ENCODE data around the gene BCL2L11.

BCL2L11 gene

DNA sequence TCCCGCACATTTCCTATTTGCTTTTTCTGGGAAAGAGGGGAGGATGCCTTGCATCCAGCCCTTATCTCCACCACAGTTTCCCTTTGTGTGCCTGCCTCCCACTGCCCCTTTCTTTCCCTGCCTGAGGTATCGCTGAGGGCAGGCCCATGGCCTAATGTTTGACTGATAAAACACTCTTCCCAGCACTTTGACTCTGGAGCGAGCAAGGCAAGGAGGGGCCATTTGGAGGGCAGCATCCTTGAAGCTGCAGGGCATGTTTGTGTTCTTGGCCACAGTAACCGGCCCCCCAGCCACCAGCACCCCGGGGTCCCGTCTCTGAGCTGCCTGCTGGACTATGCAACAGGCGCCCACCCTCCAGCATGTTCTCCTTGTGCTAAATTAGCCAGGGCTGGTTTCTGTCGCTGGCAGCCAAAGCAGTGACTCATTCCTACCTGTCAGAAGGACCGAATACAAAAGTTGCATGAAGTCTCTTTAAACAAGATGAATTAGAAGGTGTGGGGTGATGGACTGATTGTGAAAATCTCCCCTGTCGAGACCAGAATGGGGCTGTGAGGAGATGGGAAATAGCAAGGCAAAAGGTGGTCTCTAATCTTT, 50.7 kb downstream of the BCL2L11 start:
- DNase-seq = no peak

DNA sequence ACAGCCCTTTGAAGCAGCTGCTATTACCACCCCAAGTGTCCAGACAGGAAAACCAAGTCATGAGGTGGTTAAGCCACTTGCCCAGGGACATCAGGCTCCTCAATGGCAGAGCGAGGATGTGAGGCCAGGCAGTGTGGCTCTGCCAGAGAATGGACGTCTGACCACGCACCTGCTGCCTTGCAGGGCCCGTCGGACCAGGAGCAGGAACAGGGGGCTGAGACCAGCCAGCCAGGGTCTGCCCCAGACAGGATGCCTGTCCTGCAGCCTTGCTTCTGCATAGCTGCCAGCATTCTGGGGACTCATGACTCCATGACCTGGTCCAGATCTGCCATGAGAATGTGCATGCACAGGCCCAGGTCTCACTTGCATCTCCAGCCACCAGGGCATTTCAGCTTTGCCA, 52.0 kb downstream of the BCL2L11 start:
- DNase-seq = no peak

DNA sequence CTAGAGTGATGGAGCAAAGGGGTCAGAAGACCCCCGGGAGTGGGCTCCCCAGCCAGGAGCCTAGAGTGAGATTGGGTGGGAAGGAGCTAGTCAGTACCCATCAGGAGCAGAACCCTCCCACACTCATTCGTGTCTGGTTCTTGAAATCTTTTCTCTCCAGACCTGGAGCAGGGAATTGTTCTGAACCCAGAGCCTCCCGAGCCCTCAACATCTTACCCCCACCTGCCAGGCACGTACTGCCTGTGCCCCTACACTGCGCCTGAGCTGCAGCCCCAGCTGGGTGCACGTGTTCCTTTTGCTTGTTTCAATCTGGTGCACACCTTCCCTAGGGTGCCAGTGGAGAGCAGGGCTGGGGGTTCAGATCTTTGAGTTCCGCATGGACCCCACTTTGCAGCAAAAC, 52.6 kb downstream of the BCL2L11 start:
- no peak for DNase-seq

DNA sequence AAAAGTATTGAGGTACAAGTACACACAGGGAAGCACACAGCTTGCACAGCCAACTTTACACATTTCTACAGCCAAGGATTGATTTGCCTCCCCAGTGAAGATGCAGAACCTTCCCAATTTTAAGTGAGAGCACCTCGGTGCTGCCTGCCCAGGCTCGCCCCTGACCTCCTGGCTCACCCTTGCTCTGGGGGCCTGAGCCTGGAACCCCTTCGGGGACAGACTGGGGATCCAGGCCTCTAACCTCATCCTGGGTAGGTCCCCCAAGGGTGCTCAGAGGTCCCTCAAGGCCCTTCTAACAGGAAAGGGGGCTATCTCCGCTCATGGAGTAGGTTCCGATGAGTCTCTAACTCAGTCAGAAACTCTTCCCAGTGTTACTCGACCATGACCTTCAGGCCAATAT, 53.1 kb downstream of the BCL2L11 start:
- DNase-seq = no peak

DNA sequence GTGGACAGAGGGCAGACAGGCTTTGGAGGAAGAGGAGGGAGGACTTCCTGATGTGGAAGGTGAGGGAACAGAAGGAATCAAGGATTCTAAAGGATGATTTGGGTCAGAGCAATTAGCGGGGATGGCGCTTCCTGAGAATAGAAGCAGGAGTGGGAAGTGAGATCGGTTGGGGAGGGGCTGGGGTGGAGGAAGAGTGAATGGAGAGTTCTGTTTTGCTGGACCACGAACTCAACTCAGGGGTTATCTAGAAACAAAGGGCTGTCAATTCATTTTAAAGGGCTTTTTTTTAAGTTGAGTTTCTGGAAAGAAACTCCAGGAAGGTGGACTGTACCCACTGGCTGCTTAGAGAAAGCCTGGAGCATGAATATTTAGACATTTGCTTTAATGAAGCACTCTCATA, 54.9 kb downstream of the BCL2L11 start:
- no peak for DNase-seq

DNA sequence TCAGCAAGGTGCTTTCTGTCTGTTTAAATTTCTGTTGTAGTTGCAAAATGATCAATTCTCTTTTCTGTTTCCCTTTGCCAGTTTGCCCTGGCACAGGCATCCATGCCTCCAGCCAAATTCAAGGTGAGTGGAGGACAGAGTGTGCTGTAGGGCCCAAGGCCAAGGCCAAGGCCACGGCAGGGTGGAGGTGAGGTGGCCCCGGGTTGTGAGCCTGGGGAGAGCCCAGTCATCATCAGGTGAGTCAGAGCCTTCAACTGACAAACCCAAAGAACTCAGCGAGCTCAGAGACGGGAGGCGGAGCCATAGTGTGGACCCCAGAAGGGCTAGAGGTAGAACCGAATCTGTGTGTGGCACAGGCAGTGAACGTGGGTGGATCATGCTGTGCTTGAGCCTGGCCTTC, 55.7 kb downstream of the BCL2L11 start:
- DNase-seq = no peak

DNA sequence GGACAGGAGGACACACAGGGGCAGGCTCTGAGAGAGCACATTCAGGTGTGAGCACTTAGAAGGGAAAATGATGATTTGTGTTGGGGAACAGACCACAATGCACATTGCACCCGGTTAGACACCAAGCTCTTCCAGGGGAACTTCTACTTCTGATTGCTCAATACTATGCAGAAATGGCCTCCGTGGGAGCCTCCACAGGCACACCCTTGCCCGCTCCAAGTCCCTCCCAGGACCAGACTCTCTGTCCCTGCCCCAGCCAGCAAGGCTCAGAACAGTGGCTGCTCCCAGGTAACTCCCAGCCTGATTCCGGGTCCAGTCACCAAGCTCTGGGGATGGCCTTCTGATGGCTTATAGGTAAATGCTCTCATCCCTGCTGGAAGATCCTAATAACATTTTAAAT, 56.2 kb downstream of the BCL2L11 start:
- no peak for DNase-seq

DNA sequence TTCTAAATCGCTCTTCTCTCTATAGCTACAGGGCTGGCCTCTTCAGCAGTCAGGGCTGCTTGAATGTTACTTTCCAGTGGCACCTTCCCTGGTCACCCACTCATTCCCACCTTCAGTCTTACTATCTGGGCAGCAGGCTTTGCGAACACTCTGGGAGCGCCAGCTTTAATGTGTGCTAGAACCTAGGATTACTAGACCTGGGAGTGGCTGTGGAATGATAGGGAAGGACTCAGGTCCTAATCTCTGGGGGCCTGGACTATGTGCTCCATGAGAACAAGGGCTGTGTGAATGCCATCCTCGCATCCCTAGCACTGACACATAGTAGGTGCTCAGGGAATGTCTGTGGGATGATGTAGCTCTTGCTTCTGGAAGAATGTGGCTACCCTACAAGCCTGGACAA, 57.6 kb downstream of the BCL2L11 start:
- no peak for DNase-seq

DNA sequence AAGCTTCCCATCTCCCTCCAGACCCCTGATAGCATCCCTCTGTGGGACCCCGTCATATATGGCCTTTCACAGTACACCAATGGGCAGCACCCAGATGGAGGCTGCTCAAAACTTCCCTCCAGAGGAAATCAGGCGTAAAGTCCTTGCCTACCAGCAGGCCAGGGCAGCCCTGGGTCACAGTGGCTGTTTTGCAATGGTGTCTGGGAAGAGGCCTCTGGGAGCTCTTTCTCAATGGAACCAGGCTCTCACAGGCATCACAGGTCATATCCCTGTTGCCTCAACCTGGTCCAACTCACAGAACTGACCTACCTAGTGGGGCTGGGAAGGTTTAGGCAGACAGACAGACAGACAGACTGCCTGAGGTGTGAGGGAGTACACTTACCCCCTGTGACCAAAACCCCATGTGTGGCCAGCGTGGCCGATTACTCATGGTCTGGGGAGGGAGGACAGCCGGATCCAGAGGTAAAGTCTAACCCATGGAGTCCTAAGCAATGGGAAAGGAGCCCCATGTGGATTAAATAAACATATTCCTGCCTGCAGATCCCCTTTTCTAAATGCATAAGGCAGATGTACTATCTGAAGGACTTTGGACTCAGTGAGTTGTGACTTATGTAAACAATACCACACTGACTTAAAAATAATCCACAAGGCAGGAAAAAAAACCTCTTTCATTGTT, 58.2 kb downstream of the BCL2L11 start:
- no peak for DNase-seq

DNA sequence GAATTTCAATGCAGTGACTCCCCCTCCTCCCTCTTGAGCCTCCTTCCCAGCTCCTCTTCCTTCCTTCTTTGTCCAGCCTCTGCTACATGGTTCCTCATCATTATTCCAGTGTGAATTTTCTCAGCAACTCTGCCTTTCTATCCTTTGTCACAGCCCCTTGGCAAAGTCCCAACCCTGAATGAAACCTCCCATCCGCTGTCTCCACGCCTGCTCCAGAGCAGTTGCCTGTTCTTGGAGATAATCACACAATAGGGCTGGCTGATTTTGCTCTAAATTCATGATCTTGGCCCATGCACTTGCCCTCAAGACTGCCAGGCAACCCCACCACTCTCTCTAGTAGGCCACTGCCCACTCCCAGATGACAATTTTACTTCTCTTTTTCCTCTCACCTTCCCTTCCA, 61.4 kb downstream of the BCL2L11 start:
- no peak for DNase-seq

DNA sequence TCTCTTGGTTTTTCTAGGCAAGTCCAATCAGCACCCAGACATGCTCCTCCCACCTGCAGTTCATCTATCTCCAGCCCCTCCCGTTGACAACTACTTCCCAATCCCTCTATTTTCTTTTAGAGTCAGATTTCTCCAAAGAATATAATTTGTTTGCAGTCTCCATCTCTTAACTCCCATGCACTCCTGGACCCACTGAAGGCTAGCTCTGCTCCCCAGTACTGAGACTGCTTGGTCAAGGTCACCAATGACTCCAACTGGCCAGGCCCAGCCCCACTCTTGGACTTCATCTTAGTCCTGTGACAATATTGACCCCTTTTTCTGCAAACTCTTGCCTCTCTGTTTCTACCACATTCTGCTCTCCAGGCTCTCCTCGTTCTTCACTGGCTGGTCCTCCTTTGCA, 62.0 kb downstream of the BCL2L11 start:
- DNase-seq = no peak

DNA sequence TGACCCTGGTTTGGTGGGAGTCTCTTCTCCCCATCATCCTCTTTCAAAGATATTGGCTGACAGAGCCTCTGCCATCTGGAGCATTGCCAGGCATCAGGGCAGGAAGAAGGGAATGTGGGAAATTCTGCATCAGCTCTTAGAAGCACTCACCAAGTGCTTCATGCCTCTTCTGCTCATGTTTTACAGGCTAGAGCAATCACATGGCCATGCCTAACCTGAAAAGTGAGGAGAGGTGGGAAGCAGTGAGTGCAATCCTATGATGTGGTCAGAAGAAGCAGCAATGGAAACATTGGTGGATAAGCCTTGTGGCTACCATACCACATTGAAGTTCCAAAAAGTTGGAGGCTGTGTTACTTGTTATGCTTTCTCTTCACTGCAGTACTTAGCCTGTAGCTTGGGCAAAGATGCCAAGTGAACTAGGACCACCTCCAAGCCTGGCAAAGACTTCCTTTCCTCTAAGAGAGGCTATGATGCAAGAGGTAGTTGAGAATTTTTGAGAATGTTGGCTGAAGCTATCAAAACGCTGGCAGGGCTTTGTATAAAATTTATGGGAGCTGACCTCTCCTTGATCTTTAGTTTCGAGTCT, 64.1 kb downstream of the BCL2L11 start:
- no peak for DNase-seq

DNA sequence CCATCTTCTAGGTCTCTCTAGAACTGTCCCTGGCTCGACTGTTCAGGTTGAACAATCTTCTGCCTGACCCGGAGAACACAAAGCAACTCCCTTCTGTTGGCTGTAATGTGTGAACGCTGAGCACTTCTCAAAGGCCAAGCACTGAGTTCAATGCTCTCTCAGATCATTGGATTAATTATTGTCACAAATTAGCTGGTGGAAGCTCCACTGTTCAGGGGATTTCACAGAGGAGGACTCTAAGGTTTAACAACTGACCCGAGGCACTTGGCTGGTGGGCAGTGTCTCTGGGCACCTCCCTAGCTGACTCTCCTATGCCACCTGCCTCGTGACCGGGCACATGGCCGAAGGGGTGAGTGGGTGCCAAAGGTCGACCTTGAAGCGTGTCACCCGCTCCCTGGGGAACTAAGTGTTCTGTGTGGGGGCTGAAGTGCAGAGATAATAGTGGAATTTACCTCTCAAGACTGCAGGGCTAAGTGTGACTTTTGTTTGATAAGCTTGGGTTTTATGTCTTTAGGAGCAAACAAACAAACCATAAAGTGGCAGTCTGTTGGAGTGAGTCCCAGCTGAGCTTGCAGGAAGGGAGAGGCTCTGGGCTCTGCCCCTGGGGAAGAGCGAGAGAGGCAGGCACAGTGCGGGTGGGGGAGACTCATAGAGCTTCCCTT, 64.8 kb downstream of the BCL2L11 start:
- no peak for DNase-seq

DNA sequence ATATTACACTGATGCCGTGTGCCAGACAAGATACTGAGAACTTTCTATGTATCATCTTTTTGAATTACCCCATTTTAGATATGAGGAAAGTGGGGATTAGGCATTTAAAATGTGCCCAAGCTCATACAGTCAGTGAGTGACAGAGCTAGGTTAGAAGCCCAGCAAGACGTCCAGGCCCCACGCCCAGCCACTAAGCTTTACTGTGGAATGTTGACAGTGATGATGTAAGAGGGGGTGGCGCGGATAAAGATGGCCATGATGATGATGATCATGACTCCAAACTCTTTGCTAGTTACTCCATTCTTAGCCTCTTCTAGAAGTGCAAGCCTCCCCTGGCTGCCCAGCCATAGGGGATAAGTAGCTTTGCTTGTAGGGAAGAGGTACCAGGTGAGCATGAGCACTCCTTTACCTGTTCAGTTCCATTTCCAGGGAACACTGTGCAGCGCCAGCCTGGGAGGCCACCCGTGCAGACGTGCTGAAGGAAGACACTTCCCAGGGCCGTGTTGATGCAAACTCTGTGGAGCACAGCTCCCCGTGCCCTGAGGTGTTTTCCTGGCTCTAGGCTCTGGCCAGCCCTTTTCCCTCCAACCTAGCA, 65.5 kb downstream of the BCL2L11 start:
- no peak for DNase-seq

DNA sequence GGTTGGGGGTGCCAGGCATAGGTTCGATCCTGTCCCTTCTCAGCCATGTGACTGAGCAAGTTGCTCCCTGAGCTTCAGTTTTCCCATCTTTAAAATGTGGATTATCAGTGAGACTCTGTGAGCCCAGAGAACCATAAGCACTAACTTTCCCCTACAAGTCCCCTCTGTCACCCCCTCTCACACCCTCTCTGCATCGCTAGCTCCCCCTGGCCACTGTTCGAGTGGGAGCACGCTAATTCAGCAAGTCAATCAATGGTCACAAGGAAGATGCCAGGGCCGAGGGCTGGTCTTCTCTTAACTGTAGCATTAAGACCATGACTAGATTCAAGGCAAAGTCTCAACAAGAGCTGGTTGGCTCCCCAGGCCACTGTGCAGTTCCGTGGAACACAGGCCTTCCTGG, 66.2 kb downstream of the BCL2L11 start:
- no peak for DNase-seq

DNA sequence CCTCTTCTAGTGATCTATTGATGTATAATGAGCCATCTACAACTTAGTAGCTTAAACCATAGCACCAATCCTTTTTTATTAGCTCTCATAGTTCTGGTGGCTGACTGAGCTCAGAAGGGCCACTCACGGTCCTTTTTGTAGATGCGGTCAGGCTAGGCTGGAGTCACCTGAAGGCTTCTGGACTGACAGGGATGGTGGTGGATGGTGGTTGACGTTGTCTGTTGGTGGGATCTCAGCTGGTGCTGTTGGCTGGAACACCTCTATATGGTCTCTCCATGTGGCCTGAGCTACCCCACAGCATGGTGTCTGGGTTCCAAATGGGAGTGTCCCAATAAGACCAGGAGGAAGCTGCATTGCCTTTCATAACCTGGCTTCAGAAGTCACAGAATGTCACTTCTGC, 68.0 kb downstream of the BCL2L11 start:
- DNase-seq = no peak

DNA sequence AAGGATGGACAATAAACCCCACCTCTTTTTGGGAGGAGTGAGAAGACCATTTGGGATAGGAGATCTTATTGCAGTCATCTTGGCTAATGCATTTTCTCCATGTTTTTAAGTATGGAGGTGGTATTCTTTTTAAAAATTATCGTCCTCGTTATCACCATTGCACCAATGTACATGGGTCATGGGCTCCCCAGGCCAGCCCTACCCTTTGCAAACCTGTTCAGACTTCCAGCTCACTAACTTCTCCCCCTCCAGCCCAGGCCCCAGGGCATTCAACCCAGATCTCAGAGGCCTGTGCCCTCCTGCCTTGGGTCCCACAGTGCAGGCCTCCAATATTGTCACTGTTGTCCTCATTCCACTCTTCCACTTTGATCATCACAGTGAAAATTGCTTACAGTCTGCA, 68.4 kb downstream of the BCL2L11 start:
- DNase-seq = no peak

DNA sequence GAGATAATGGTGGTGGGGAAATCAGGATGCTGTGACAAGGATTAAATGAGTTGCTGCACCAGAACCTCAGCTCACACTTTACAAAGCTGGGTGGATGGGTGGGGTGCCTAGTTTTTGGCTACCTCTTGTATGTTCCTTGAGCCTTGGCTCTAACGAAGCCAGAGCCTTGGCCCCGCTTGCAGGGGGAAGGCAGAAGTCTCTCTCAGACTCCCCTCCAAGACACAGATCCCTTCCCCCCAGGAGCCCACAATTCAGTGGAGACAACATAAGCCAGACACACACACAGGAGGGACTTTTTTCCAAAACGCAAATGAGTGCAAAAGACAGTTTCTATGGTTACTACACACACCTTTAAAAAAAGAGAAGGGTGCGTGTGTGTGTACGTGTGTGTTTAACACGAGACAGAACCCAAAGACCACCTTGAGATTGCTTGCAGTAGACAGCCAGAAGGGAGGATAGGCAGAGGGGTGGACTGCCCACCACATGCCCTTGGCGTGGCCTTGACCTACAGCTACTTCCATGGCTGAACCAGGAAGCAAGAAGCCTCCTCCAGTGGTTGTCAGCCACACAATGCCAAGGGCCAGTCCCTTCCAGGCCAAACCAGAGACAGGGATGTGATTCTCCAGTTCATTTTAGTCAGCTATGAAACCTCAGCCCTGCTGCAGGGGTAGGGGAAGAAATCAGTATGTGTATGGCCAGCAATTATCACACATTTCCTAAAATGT, 70.3 kb downstream of the BCL2L11 start:
- DNase-seq = no peak

DNA sequence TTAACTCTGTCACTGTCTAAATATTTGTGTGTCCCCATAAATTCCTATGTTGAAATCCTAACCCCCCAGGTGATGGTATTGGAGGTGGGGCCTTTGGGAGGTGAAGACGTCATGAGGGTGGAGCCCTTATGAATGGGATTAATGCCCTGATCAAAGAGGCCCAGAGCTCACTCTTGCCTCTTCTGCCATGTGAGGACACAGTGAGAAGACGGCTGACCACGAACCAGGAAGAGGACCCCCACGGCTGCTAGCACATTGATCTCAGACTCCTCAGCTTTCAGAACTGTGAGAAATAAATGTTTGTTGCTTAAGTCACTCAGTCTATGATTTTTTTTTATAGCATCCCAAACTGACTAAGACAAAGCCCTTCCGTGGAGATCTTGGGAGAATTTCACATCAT, 71.2 kb downstream of the BCL2L11 start:
- DNase-seq = no peak

DNA sequence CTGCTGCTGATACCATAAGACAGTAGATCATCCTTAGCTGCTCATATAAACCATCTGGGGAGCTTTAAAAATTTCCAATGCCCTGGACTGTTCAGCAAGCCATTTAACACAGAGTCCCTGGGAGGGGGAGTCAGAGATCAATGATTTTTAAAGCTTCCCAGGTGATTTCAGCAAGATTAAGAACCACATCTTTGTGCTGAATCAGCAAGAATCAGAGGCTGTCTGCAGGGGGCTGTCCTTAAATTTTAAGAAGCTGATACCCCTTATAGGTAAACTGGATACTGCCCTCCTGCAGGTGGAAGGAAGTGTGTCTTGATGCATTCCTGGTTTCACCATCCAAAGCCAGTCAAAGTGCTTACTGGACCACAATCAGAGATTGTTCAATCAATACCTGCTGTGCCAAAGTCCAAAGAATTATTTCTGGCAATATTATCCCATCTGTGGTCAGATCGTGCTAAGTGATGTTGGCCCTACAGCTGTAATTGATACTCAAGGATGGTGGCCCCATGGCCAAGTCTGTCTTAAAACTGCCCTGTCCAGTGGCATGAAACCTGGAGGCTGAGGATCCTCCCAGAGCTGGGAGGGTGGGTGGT, 72.2 kb downstream of the BCL2L11 start:
- no peak for DNase-seq

DNA sequence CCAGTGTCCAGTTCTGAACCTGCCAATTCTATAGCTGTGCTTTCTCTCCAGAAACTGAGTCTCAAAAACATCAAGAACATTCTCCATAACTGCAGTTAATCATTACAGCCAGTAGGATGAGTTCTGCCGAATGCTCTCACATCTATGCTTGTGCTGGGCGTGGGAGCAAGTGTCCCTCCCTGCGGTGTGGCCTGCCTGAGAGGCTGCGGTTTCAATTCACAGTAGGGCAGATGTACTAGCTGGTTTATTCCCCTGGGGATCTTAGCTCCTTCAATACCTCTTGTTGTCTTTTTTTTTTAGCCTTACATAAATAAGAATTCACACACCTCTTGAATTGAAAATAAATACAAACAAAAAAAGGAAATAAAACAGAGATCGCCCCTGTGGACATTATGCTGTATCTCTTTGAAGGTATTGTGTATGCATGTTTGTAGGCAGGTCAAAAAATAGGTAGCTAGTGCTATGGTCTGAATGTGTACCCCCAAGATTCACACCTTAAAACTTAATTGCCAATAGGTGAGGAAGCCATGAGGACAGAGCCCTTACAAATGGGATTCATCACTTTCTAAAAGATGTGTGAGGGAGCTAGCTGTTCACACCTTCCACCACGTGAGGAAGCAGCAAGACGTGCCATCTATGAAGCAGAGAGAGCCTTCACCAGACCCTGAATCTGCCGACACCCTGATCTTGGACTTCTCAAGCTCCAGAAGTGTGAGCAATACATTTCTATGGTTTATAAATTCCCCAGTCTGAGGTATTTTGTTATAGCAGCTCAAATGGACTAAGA, 74.3 kb downstream of the BCL2L11 start:
- no peak for DNase-seq

DNA sequence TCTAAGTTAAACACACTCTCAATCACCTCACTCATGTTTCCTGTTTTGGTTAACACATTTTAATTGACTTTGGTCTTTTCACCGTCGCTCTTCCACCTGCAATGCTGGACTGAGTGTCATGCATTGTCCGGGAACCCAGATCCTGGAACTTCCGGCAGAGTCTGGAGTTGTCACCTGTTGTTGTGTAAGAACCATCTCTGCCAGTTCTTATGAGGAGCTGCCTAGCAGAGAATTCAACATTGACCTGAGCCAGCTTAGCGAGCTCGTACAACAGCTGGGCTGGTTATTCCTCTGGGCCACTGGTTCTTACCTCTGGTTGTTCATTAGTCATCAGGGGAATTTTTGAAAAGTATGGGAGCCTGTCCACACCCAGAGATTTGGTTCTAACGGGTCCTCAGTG, 75.7 kb downstream of the BCL2L11 start:
- DNase-seq = peak; percentile 6

All from CD4-positive, alpha-beta T cell treated with Interleukin-4 for 4 hours (primary cell).